ES-I3 (cell line): Measurements from ENCODE around the gene UBE2F.
"Not testable (repeated sequence)": the region's sequence is repeated elsewhere in the genome, so short reads cannot be mapped to it uniquely, and the experiment has no call there.

Experiments
- H3K36me3 ChIP-seq: 2 replicates; pipeline ENCODE4 v1.6.1; 2013; ENCODE audit warnings: mild to moderate bottlenecking, low read length, control low read depth, moderate library complexity; ENCODE audit not compliant: insufficient read depth
- H3K4me1 ChIP-seq: 2 replicates; pipeline ENCODE4 v1.6.1; 2013; ENCODE audit warnings: mild to moderate bottlenecking, control low read depth, low read length; ENCODE audit not compliant: insufficient read depth
- H3K9ac ChIP-seq: 2 replicates; pipeline ENCODE4 v1.6.1; 2013; ENCODE audit warnings: low read depth, mild to moderate bottlenecking, low read length, moderate library complexity
- H3K9me3 ChIP-seq: 2 replicates; pipeline ENCODE4 v1.6.1; 2013; ENCODE audit warnings: mild to moderate bottlenecking, low read length, moderate library complexity; ENCODE audit not compliant: control insufficient read depth, insufficient read depth

Gene UBE2F

DNA sequence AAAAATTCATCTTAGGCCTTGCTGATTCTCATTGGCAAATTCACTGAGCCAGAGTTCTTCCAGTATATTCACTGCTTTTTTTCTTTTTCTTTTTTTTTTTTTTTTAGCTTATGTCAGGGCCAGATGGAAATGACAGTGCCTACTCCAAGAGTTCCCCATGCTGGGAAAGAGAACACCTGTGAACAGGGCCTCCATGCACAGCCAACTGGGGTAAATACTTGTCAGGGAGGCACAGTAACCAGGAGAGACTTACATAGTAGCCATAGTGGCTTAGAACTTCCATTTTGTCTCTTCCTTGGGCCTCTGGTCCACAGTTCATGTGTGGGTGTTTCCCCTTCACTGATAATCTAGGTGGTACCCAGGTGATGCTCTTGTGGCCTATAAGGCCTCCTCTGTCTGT is 78.8 kb downstream of the UBE2F start:
- Histone ChIP-seq H3K9ac (no peak overlapping the region), H3K36me3 (no peaks in the 10 kb centered on the region), H3K4me1 (no peaks in the 10 kb centered on the region), H3K9me3 (no peaks in the 10 kb centered on the region; the same call in 1 of the 2 replicates)

DNA sequence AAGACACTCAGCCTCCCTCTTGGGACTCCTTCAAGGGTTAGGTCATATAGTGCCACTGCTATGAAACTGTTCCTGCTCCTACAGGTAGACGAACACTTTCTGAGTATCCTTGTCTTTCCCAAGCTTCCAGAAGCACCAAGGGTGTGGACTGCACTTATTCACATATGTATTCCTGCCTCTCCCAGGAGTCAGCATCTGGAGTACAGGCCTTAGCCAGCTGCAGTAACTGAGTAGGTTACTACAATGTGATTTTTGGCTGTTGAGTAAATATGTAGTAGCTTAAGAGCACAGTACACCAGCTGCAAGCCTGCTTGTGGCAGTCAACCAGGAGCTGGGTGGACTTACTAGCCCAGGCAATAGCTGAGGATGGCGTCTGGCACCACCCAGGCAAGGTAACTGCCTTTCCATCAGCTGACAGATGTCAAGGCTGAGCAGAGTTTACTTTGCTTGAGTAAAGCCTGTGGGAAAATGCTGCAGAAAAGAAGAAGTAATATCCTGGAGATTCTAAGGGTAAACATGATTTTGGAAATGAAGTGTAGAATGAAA is 80.0 kb downstream of the UBE2F start:
- H3K4me1 ChIP-seq, result no peaks in the 10 kb centered on the region
- no peak overlapping the region for H3K9ac ChIP-seq
- no peaks in the 10 kb centered on the region; the same call in 1 of the 2 replicates for H3K9me3 ChIP-seq
- H3K36me3 ChIP-seq, result no peaks in the 10 kb centered on the region

GRCh38 chr2:238053191-238053776 is 86.5 kb downstream of the UBE2F start:
- Histone ChIP-seq H3K4me1 (no peaks in the 10 kb centered on the region), H3K36me3 (no peaks in the 10 kb centered on the region), H3K9me3 (no peaks in the 10 kb centered on the region; the same call in 1 of the 2 replicates), H3K9ac (no peak overlapping the region)

GRCh38 chr2:238055841-238056240 is 89.0 kb downstream of the UBE2F start:
- Histone ChIP-seq H3K4me1 (0 out of 2 replicates have a peak, but pooled peaks cover 4% of the 10 kb centered on the region), H3K9me3 (no peaks in the 10 kb centered on the region), H3K9ac (no peak overlapping the region), H3K36me3 (no peaks in the 10 kb centered on the region)

- not testable (repeated sequence) for H3K9ac ChIP-seq, H3K36me3 ChIP-seq, H3K9me3 ChIP-seq, H3K4me1 ChIP-seq
Observed at GRCh38 chr2:238057696-238058575, 91.1 kb downstream of the UBE2F start.

DNA sequence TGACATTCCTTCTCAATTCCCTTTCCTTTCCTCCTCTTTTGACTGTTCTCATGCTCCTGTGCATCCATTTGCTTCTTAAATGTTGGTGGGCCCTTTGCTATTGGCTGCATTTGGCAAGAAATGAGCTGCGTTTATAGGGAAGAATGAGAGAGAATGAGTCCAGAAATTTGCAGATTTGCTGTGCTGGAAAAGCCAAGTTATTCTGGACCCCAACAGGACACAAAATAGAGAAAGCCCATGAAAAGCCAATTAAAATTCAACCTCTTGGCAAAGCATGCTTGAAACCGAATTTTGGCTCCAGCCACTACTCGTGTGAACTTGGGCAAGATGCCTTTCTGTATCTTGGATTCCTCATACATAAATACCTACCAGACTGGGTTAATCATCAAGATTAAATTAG is 92.7 kb downstream of the UBE2F start:
- no peaks in the 10 kb centered on the region for H3K9me3 ChIP-seq
- H3K9ac ChIP-seq, result no peak overlapping the region
- peaks cover 4% of the 10 kb centered on the region; the same call in 1 of the 2 replicates for H3K4me1 ChIP-seq
- H3K36me3 ChIP-seq, result no peaks in the 10 kb centered on the region

- no peaks in the 10 kb centered on the region for H3K9me3 ChIP-seq
- peaks cover 4% of the 10 kb centered on the region; the same call in 1 of the 2 replicates for H3K4me1 ChIP-seq
- H3K9ac ChIP-seq, result peak overlapping the region; percentile 52
- H3K36me3 ChIP-seq, result no peaks in the 10 kb centered on the region; the same call in 1 of the 2 replicates
Observed at GRCh38 chr2:238060096-238060541, 93.3 kb downstream of the UBE2F start.

DNA sequence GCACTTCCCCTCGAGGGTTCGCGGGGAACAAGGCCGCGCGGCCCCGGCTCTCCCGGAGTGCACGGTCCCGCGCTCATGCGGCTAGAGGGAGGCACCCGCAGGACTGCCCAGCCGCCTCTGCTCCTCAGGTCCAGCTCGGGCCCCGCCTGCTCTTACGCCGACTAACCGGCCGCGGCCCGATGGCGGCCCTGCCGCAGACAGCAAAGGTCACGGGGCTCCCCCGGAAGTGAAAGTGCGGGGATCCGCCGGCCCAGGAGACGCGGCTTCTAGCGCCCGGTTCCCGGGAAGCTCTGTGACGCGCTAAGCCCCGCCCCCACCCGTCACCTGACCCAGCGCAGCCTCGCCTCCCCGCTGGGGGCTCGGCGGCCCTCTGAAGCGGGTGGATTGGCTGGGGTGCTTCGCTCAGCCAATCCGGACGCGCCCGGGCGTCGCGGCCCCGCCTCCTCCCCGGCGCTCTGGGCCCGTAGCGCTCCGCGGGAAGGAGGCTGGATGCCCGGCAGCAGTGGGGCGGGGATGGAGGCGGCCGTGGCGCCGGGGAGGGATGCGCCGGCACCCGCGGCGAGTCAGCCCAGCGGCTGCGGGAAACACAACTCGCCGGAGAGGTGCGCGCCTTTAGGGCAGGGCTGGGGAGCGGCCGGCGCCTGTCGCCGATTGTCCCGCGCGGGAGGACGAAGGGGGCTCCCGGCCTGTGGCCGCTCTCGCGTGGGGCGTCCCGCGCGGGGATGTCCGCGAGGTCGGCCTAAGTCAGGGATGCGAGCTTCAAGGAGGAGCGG is 93.9 kb downstream of the UBE2F start, which contains the start of gene SCLY:
Gene SCLY, plus strand, starts transcription at position 460 of the 773 bp plus-strand sequence. Its CDS starts 54 bp downstream, at position 514.
- peak within 1 kb of the TSS; percentile 92 for H3K9ac ChIP-seq
- no peaks in the 10 kb centered on the region for H3K9me3 ChIP-seq
- H3K36me3 ChIP-seq, result no peaks in the 10 kb centered on the region; the same call in 1 of the 2 replicates
- H3K4me1 ChIP-seq, result peaks cover 4% of the 10 kb centered on the region; the same call in 1 of the 2 replicates

DNA sequence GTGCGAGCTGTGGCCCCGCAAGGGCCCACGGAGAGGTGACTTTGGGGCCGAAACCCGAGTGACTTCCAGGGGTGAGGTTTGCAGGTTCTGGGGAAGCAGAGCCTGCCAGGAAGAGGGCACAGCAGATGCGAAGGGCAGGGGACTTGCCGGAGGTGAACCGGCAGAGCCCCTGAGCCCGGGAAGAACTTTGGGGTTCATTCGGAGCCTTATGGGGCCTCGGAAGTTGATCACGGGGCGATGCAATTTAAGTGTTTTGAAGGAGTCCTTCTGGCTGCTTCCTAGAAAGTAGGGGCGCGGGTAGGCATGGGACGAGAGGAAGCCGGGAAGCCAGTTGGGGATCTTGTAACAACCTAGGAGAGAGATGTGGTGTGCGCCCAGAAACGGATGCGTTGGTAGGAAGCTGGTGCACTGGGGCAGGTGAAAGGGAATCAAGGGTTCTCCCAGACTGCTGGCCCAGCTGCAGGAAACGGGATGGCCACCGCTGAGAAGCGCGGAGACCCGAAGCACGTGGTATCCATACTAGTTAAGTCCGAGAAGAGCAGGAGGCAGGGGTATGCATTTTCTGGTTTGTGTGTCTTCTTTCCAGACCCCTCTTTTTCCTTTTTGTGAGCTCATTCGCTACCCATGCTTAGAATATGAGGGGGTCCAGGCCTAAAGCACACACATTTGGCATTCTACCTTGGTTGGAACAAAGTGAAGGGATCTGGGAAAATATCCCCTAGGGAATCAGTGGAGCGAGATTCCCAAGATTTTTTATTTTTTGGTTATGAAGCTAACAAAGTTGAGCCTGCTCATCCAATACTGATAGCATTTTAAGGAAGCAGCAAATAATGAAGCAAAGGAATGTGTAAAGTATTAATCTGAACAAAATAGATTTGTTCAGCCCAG is 94.7 kb downstream of the UBE2F start:
- peak overlapping the region; percentile 92 for H3K9ac ChIP-seq
- H3K9me3 ChIP-seq, result no peaks in the 10 kb centered on the region
- H3K4me1 ChIP-seq, result peaks cover 4% of the 10 kb centered on the region; the same call in 1 of the 2 replicates
- H3K36me3 ChIP-seq, result peaks cover 6% of the 10 kb centered on the region

DNA sequence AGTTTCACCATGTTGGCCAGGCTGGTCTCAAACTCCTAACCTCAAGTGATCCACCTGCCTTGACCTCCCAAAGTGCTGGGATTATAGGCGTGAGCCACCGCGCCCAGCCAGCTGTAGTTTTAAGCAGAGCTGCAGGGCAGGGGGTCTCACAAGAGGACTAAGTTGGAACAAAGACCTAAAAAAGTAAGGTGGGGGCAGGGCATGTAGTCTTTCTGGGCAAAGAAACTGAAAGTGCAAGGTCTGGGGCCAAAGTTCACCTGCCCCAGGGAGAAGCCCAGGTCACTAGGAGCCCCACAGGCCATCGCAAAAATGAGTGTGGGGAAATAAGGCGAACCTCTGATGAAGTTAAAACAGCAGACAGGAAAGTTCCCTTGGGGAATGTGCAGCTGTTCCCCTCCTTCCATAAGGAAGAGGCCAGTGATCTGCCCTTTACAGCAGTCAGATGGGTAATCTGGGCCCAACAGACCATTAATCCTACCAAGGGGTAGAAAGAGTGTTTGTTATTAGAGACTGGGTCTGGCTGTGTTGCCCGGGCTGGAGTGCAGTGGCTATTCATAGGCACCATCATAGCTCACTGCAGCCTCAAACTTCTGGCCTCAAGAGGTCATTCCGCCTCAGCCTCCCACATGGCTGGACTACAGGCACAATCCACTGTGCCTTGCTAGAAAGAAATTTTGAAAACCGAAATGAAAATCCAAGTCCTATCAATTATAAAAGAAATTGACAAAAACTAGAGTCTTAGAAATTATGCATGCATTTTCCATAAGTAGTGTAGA is 96.8 kb downstream of the UBE2F start:
- no peak overlapping the region for H3K9ac ChIP-seq
- H3K9me3 ChIP-seq, result no peaks in the 10 kb centered on the region
- H3K36me3 ChIP-seq, result peaks cover 10% of the 10 kb centered on the region
- H3K4me1 ChIP-seq, result peaks cover 4% of the 10 kb centered on the region; the same call in 1 of the 2 replicates

GRCh38 chr2:238064376-238064775 is 97.6 kb downstream of the UBE2F start:
- peaks cover 4% of the 10 kb centered on the region; the same call in 1 of the 2 replicates for H3K4me1 ChIP-seq
- H3K9ac ChIP-seq, result no peak overlapping the region
- H3K36me3 ChIP-seq, result peaks cover 11% of the 10 kb centered on the region

DNA sequence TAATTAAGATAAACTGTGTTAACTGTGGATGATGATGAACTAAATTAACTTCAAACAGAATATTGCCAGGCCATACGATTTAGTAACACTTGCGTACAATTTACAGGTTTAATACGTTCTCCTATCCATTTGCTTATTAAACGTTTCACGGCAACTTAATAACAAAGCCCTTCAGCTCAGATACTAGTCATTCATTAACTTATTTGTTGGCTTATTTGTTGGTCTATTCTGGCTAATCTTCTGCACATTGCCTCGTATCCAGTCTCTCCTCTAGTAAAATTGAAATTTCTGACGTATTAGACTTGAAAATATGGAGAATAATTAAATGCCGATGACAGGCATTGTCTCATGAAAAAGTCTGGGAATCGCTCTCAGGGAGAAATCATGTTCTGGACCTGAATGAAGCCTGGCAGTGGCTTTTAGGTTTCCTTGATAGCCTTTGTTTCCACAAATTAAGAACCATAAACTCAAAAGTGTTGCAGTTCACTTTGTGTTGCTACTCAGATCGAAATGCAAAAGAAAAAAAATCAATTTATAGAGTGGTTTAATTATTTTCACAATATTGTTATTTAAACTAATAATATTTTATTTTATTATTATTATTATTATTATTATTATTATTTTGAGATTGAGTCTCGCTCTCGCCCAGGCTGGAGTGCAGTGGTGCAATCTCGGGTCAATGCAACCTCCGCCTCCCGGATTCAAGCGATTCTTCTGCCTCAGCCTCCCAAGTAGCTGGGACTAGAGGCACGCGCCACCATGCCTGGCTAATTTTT is 98.4 kb downstream of the UBE2F start:
- Histone ChIP-seq H3K9me3 (no peaks in the 10 kb centered on the region), H3K9ac (no peak overlapping the region), H3K36me3 (peaks cover 14% of the 10 kb centered on the region), H3K4me1 (no peaks in the 10 kb centered on the region; the same call in 1 of the 2 replicates)

More at GRCh38 chr2:238064376-238064775, 97.6 kb downstream of the UBE2F start:
- no peaks in the 10 kb centered on the region for H3K9me3 ChIP-seq
